Nephron progenitor cell (in vitro differentiated cells): ENCODE measurements around the gene CASP6.

Experiments
- DNase-seq: peaks from one replicate; pipeline ENCODE4 v3.0.0; 2021
- H3K27ac Mint-ChIP-seq: 2 replicates; pipeline ENCODE4 v1.8.0; 2021; ENCODE audit warnings: mild to moderate bottlenecking, moderate library complexity, mixed read lengths
- H3K27me3 Mint-ChIP-seq: 2 replicates; pipeline ENCODE4 v1.8.0; 2021; ENCODE audit warnings: mild to moderate bottlenecking, low read depth, mixed read lengths; ENCODE audit not compliant: poor library complexity
- H3K36me3 Mint-ChIP-seq: 2 replicates; pipeline ENCODE4 v1.8.0; 2021; ENCODE audit warnings: low read depth, mixed read lengths
- H3K4me1 Mint-ChIP-seq: 2 replicates; pipeline ENCODE4 v1.8.0; 2021; ENCODE audit warnings: mixed read lengths
- H3K4me3 Mint-ChIP-seq: 2 replicates; pipeline ENCODE4 v1.8.0; 2021; ENCODE audit warnings: mild to moderate bottlenecking, moderate library complexity, mixed read lengths
- H3K9me3 Mint-ChIP-seq: 2 replicates; pipeline ENCODE4 v1.8.0; 2021; ENCODE audit warnings: mild to moderate bottlenecking, moderate library complexity, mixed read lengths
- CTCF ChIP-seq: fragments of 200-600 bp; sonication (generic); IDR thresholded peaks from 2 replicates; pipeline ENCODE4 v1.5.0; 2021; ENCODE audit warnings: antibody characterized with exemption

The CASP6 gene

GRCh38 chr4:109662116-109662515 is 41.1 kb downstream of the CASP6 start:
- Mint-ChIP-seq H3K27me3 (no peaks in the 10 kb centered on the region), H3K27ac (peak overlapping the region; percentile 75), H3K9me3 (no peaks in the 10 kb centered on the region), H3K4me3 (no peak overlapping the region), H3K36me3 (peaks cover 4% of the 10 kb centered on the region), H3K4me1 (no peaks in the 10 kb centered on the region)
- TF ChIP-seq CTCF, result no peak
- DNase-seq, result no peak

GRCh38 chr4:109658871-109659410 is 44.3 kb downstream of the CASP6 start:
- Mint-ChIP-seq H3K27me3 (no peaks in the 10 kb centered on the region), H3K4me1 (no peaks in the 10 kb centered on the region), H3K27ac (no peak overlapping the region), H3K4me3 (no peak overlapping the region), H3K9me3 (peaks cover 5% of the 10 kb centered on the region), H3K36me3 (peaks cover 10% of the 10 kb centered on the region)
- no peak for DNase-seq
- no peak for TF ChIP-seq CTCF

- Mint-ChIP-seq H3K27me3 (no peaks in the 10 kb centered on the region), H3K9me3 (peaks cover 5% of the 10 kb centered on the region)
- no peak for TF ChIP-seq CTCF
Measured at GRCh38 chr4:109657854-109658418, 45.3 kb downstream of the CASP6 start.

GRCh38 chr4:109655396-109655795 is 47.8 kb downstream of the CASP6 start:
- no peak overlapping the region for H3K4me3 Mint-ChIP-seq
- H3K27me3 Mint-ChIP-seq, result no peaks in the 10 kb centered on the region
- H3K36me3 Mint-ChIP-seq, result peaks cover 31% of the 10 kb centered on the region
- H3K27ac Mint-ChIP-seq, result no peak overlapping the region
- no peak for TF ChIP-seq CTCF
- peaks cover 18% of the 10 kb centered on the region for H3K9me3 Mint-ChIP-seq
- H3K4me1 Mint-ChIP-seq, result no peaks in the 10 kb centered on the region
- DNase-seq, result no peak

More at GRCh38 chr4:109657854-109658418, 45.3 kb downstream of the CASP6 start:
- DNase-seq, result no peak
- Mint-ChIP-seq H3K36me3 (peaks cover 19% of the 10 kb centered on the region), H3K27ac (no peak overlapping the region), H3K4me1 (no peaks in the 10 kb centered on the region), H3K4me3 (no peak overlapping the region)

GRCh38 chr4:109649872-109650271 is 53.4 kb downstream of the CASP6 start:
- Mint-ChIP-seq H3K4me1 (no peaks in the 10 kb centered on the region), H3K27ac (no peak overlapping the region), H3K27me3 (no peaks in the 10 kb centered on the region), H3K4me3 (no peak overlapping the region), H3K9me3 (peaks cover 17% of the 10 kb centered on the region), H3K36me3 (peaks cover 27% of the 10 kb centered on the region)
- no peak for DNase-seq
- no peak for TF ChIP-seq CTCF

- Mint-ChIP-seq H3K27me3 (no peaks in the 10 kb centered on the region), H3K36me3 (peaks cover 22% of the 10 kb centered on the region), H3K9me3 (peaks cover 13% of the 10 kb centered on the region), H3K27ac (no peak overlapping the region), H3K4me3 (no peak overlapping the region), H3K4me1 (no peaks in the 10 kb centered on the region)
- DNase-seq, result no peak
- TF ChIP-seq CTCF, result no peak
Measured at GRCh38 chr4:109648997-109649575, 54.2 kb downstream of the CASP6 start.
